Endothelial cell (in vitro differentiated cells): ENCODE measurements around the gene GLTPD2. TPM values are rescaled to one million over a fixed set of nuclear protein-coding genes. Genes with fewer than 3 reads are reported as not detected.

ENCODE experiments used
- DNase-seq: peaks from one replicate; pipeline ENCODE4 v3.0.0; 2021; ENCODE audit warnings: low spot score
- H3K27ac Mint-ChIP-seq: one replicate; pipeline ENCODE4 v1.8.0; 2021; ENCODE audit warnings: mixed read lengths, inconsistent platforms; ENCODE audit not compliant: unreplicated experiment
- H3K27me3 Mint-ChIP-seq: one replicate; pipeline ENCODE4 v1.8.0; 2021; ENCODE audit warnings: mild to moderate bottlenecking, moderate library complexity, mixed read lengths, inconsistent platforms; ENCODE audit not compliant: unreplicated experiment
- H3K36me3 Mint-ChIP-seq: one replicate; pipeline ENCODE4 v1.8.0; 2021; ENCODE audit warnings: mild to moderate bottlenecking, low read depth, mixed read lengths, inconsistent platforms; ENCODE audit not compliant: unreplicated experiment
- H3K4me1 Mint-ChIP-seq: one replicate; pipeline ENCODE4 v1.8.0; 2021; ENCODE audit warnings: mild to moderate bottlenecking, mixed read lengths, inconsistent platforms; ENCODE audit not compliant: unreplicated experiment
- H3K4me3 Mint-ChIP-seq: one replicate; pipeline ENCODE4 v1.8.0; 2021; ENCODE audit warnings: mild to moderate bottlenecking, mixed read lengths, inconsistent platforms; ENCODE audit not compliant: unreplicated experiment
- H3K9me3 Mint-ChIP-seq: one replicate; pipeline ENCODE4 v1.8.0; 2021; ENCODE audit warnings: mixed read lengths, inconsistent platforms; ENCODE audit not compliant: unreplicated experiment
- CTCF ChIP-seq: fragments of 200-600 bp; sonication (generic); IDR thresholded peaks from one replicate; pipeline ENCODE4 v1.5.0; 2021; ENCODE audit warnings: antibody characterized with exemption; ENCODE audit not compliant: unreplicated experiment
- long read RNA-seq: library from polyadenylated mRNA; unstranded; transcript quantifications from one replicate; pipeline ENCODE4 v2.0.0, GENCODE V29; 2020; ENCODE audit not compliant: unreplicated experiment
- total RNA-seq: library from RNA; stranded (reverse); fragmentation: NEBNext Ultra II Directional; extraction: Animal tissue kit (Norgen Biotek cat#: 25700); gene quantifications from one replicate; pipeline ENCODE4 v1.2.1, GENCODE V29; 2021; ENCODE audit not compliant: unreplicated experiment

Gene GLTPD2
- not detected for total RNA-seq
- long read RNA-seq = 0 reads

GRCh38 chr17:4788807-4789700 lies at the start of gene GLTPD2:
Gene GLTPD2 (plus strand): TSS chr17:4788964. CDS start chr17:4789012, 48 bp downstream.
- Mint-ChIP-seq H3K4me1 (peaks cover 8% of the 10 kb centered on the region), H3K27ac (no peak within 1 kb of the TSS), H3K9me3 (no peaks in the 10 kb centered on the region), H3K27me3 (peaks cover 9% of the 10 kb centered on the region), H3K4me3 (peak within 1 kb of the TSS; percentile 84), H3K36me3 (peaks cover 3% of the 10 kb centered on the region)
- peak; percentile 21 for DNase-seq
- no peak for TF ChIP-seq CTCF

- peak; percentile 31 for DNase-seq
- no peaks in the 10 kb centered on the region for H3K36me3 Mint-ChIP-seq
- H3K4me1 Mint-ChIP-seq = peaks cover 9% of the 10 kb centered on the region
- H3K27me3 Mint-ChIP-seq = peaks cover 28% of the 10 kb centered on the region
- H3K27ac Mint-ChIP-seq = peak within 1 kb of the TSS; percentile 42
- no peak for TF ChIP-seq CTCF
- H3K4me3 Mint-ChIP-seq = peak within 1 kb of the TSS; percentile 86
- H3K9me3 Mint-ChIP-seq = no peaks in the 10 kb centered on the region
Measured at GRCh38 chr17:4739122-4740024, 49.4 kb upstream of the GLTPD2 start, which contains the start of the genes CXCL16 and ZMYND15. Gene CXCL16 (minus strand): TSS chr17:4739928. CDS start chr17:4739339, 589 bp downstream. Gene ZMYND15 (plus strand): TSS chr17:4739833. CDS start chr17:4740549, 716 bp downstream.

- Mint-ChIP-seq H3K4me1 (peaks cover 9% of the 10 kb centered on the region), H3K27ac (peak overlapping the region; percentile 26), H3K27me3 (peaks cover 26% of the 10 kb centered on the region), H3K36me3 (no peaks in the 10 kb centered on the region), H3K4me3 (peak overlapping the region; percentile 86), H3K9me3 (no peaks in the 10 kb centered on the region)
- no peak for TF ChIP-seq CTCF
- DNase-seq = no peak
Measured at GRCh38 chr17:4740025-4740351, 48.8 kb upstream of the GLTPD2 start.

GRCh38 chr17:4740584-4740983 lies 48.2 kb upstream of the GLTPD2 start:
- Mint-ChIP-seq H3K4me1 (peaks cover 13% of the 10 kb centered on the region), H3K4me3 (peak overlapping the region; percentile 86), H3K27ac (no peak overlapping the region), H3K36me3 (no peaks in the 10 kb centered on the region), H3K27me3 (peaks cover 28% of the 10 kb centered on the region), H3K9me3 (no peaks in the 10 kb centered on the region)
- DNase-seq = no peak
- no peak for TF ChIP-seq CTCF
